Measurements from ENCODE around the gene LSM7. TPM values are rescaled to one million over a fixed set of nuclear protein-coding genes. Genes with fewer than 3 reads are reported as not detected.

LSM7 gene
- total RNA-seq, 1 donor from 2014 or later: 108 TPM

DNA sequence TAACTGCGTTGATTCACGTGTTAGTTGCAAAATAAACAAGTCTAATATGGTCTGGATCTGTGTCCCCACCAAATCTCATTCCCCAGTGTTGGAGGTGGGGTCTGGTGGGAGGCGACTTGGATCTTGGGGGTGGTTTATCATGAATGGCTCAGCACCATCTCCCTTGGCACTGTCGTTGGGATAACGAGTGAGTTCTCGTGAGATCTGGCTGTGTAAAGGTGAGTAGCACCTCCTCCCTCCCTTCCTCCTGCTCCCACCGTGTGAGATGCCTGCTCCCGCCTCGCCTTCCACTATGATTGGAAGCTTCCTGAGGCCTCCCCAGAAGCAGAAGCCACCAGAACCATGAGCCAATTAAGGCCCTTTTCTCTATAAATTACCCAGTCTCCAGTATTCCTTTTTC lies 51.2 kb downstream of the LSM7 start:
- no peaks in the 10 kb centered on the region for H3K9me3 Mint-ChIP-seq (ENCODE audit: unreplicated experiment)
- H3K4me3 Mint-ChIP-seq (ENCODE audit: unreplicated experiment): no peak overlapping the region
- no peak for DNase-seq (ENCODE audit: low spot score)
- H3K27me3 Mint-ChIP-seq (ENCODE audit: unreplicated experiment): peaks cover 6% of the 10 kb centered on the region
- H3K36me3 Mint-ChIP-seq (ENCODE audit: low read depth, unreplicated experiment): peaks cover 13% of the 10 kb centered on the region
- H3K27ac Mint-ChIP-seq (ENCODE audit: unreplicated experiment): peak overlapping the region; percentile 7
- TF ChIP-seq CTCF (IDR thresholded peaks at IDR 0.05; ENCODE audit: unreplicated experiment): no peak
- peaks cover 7% of the 10 kb centered on the region for H3K4me1 Mint-ChIP-seq (ENCODE audit: unreplicated experiment)

DNA sequence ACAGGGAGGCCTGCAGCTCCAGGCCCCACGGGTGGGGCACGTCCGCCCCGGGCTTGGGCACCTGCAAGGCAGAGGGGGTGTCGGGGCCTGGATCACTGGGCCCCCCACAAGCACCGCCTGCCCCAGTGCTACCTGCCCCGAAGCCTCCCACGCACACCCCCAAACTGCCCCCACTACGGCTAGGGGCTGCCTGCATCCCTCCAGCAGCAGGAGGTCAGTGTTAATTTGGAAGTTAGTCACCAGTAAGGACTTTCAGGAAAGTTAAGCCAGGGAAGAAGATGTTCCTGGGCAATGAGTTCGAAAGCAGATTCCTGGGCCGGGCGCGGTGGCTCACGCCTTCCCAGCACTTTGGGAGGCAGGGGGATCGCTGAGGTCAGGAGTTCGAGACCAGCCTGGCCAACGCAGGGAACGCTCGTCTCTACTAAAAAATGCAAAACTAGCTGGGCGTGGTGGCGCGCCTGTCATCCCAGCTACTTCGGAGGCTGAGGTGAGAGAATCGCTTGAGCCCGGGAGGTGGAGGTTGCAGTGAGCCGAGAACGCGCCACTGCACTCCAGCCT lies 51.9 kb downstream of the LSM7 start:
- no peak overlapping the region for H3K27ac Mint-ChIP-seq (ENCODE audit: unreplicated experiment)
- H3K27me3 Mint-ChIP-seq (ENCODE audit: unreplicated experiment): peaks cover 9% of the 10 kb centered on the region
- H3K4me1 Mint-ChIP-seq (ENCODE audit: unreplicated experiment): peaks cover 10% of the 10 kb centered on the region
- H3K9me3 Mint-ChIP-seq (ENCODE audit: unreplicated experiment): no peaks in the 10 kb centered on the region
- H3K4me3 Mint-ChIP-seq (ENCODE audit: unreplicated experiment): no peak overlapping the region
- no peak for DNase-seq (ENCODE audit: low spot score)
- peaks cover 16% of the 10 kb centered on the region for H3K36me3 Mint-ChIP-seq (ENCODE audit: low read depth, unreplicated experiment)
- TF ChIP-seq CTCF (IDR thresholded peaks at IDR 0.05; ENCODE audit: unreplicated experiment): no peak

- no peak for DNase-seq (ENCODE audit: low spot score)
- H3K4me3 Mint-ChIP-seq (ENCODE audit: unreplicated experiment): no peak overlapping the region
- no peaks in the 10 kb centered on the region for H3K9me3 Mint-ChIP-seq (ENCODE audit: unreplicated experiment)
- no peak for TF ChIP-seq CTCF (IDR thresholded peaks at IDR 0.05; ENCODE audit: unreplicated experiment)
- no peak overlapping the region for H3K27ac Mint-ChIP-seq (ENCODE audit: unreplicated experiment)
- H3K36me3 Mint-ChIP-seq (ENCODE audit: low read depth, unreplicated experiment): peaks cover 17% of the 10 kb centered on the region
- peaks cover 12% of the 10 kb centered on the region for H3K4me1 Mint-ChIP-seq (ENCODE audit: unreplicated experiment)
- peaks cover 11% of the 10 kb centered on the region for H3K27me3 Mint-ChIP-seq (ENCODE audit: unreplicated experiment)
These were observed 52.6 kb downstream of the LSM7 start for GRCh38 chr19:2275588-2276428.

DNA sequence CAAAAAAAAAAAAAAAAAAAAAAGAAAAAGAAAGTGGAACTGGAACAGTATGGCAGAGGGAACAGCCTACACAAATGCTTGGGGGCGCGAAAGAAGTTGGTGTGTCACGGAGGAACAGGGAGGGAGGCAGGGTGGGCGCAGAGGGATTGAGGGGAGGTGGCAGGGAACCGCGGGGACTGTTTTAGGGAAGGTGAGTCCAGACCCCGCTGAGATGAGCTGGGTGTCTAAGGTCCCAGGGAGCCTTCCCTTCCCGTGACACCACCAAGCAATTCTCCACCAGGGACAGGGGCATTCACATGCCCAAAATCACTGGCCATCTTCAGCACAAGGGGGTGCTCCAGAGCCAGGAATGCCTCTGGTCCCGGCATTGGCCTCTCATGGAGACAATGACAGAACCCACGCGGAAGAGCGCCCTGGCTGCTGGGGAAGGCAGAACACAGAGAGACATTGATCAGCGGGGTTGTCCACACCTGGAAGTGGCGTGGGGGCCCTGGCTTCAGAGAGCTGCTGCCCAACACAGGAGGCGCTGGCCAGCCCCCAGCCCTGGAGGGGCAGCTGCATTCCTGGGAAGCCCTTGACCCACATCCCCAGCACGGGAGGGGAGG lies 53.4 kb downstream of the LSM7 start:
- H3K4me1 Mint-ChIP-seq (ENCODE audit: unreplicated experiment): peaks cover 12% of the 10 kb centered on the region
- no peaks in the 10 kb centered on the region for H3K9me3 Mint-ChIP-seq (ENCODE audit: unreplicated experiment)
- H3K27me3 Mint-ChIP-seq (ENCODE audit: unreplicated experiment): peaks cover 11% of the 10 kb centered on the region
- peak overlapping the region; percentile 74 for H3K4me3 Mint-ChIP-seq (ENCODE audit: unreplicated experiment)
- H3K27ac Mint-ChIP-seq (ENCODE audit: unreplicated experiment): no peak overlapping the region
- TF ChIP-seq CTCF (IDR thresholded peaks at IDR 0.05; ENCODE audit: unreplicated experiment): peak; percentile 31
- H3K36me3 Mint-ChIP-seq (ENCODE audit: low read depth, unreplicated experiment): peaks cover 17% of the 10 kb centered on the region
- DNase-seq (ENCODE audit: low spot score): peak; percentile 77

Data from endothelial cell (in vitro differentiated cells).